ENCODE results near the gene MCM3.

MCM3 gene

DNA sequence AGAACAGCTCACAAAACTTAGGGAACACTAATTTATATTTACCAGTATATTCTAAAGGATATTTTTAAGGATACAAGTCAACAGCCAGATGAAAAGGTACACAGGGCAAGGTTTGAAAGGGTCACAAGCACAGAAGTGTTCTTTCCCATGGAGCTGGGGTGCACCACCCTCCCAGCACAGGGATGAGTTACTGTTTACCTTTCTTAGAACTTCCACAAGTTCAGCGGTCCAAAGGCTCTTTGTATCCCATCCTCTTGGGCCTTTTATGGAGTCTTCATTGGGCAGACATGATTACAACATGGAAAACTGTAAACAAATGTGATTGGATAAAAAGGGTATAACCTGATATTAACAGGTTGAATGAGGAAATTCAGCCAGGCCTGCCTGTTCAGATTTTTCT is 39.1 kb downstream of the MCM3 start:
- DNase-seq: no peak

GRCh38 chr6:52244400-52244799 is 40.1 kb downstream of the MCM3 start, which contains the start of gene IL17F:
TSS of gene IL17F (minus strand) at chr6:52244500. CDS start at chr6:52244429, 71 bp downstream.
- DNase-seq: no peak

- no peak for DNase-seq
Measured at GRCh38 chr6:52243282-52243893, 41.2 kb downstream of the MCM3 start.

- no peak for DNase-seq
Measured at GRCh38 chr6:52241819-52242218, 42.7 kb downstream of the MCM3 start.

DNA sequence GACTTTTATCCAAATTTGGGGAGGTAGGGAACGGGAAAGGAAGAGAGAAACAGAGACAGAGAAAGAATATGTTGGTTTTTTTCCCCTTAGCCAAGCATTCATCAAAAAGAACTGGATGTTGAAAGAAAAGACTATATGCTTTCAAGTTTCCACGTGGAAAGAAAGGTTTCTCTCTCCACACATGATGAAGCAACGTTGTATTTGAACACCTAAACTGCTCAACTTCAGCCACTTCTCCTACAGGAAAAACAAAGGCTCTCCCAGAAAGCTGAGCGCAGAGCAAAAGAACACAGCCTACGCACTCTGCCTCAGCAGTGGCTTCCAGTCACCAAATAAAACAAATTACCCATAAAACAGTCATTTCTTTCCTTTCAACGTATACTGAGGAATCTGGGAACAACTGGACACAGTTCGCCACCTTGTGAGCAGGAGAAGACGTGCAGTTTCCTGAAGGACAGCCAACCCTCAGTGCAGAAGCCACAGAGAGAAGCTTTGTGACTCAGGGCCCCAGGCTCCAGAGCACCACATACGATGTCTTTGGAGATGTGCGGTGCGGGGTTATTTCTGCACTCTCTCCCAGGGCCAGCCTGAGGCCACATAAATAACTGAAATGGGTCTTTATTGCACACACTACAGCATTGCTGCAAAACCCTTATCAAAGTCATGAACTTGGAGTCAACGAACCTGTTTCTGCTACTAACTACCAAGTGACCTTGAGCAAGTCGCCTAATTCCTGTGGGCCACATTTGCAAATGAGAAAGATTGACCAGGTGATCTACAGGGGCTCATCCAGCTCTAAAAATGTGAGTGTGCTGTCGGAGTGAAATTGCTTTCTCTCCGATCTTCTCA is 50.3 kb downstream of the MCM3 start:
- DNase-seq: no peak

DNA sequence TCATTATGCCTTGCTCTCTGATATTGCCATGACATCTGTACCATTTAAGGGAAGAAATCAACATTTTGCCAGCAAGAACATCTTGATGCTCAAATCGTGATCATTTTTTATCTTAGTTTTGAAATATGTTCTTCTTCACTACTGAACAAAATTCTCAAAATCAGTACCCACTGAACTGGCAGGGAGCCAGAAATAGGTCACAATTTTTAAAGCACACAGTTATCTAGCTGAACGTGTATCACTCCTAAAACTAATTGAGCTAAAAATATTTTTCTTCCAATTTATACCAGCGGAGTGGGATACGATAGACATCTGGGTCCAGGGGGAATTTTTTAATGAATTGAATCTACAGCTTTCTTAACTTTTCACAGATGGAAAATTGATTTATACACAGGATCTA is 51.5 kb downstream of the MCM3 start:
- no peak for DNase-seq

DNA sequence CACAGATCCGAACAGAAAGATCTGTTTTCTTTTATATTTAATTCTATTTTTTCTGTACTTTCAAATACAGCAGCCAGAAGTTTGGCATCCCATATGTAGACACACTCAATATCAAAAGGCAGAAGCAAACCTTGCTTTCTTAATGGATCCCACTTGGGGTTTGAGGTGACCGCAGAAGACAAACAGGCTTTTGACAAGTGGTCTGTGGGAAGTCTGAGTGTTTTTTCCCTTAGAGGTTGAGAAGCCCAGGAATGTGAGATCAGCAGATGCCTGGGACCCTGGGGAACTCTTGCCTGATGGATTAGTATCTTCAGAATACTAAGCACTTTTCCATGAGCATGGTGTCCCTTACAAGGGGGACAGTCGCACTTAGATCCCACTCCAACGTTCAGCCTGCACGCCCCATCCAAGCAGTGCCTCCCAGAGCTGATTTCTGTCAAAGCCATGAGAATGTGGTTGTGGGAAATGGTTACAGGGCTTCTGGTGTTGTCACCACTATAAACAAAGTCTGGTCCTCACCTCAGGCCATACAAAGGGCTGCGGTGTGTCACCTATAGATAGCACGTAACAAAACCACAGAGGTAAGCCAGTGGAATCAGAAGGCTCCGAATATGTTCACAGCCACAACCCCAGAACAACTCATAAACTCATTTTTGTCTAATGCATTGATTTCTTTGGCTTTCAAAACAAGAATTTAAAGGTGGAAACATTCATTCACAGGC is 53.0 kb downstream of the MCM3 start:
- no peak for DNase-seq

- no peak for DNase-seq
Measured at GRCh38 chr6:52230685-52231084, 53.9 kb downstream of the MCM3 start.

DNA sequence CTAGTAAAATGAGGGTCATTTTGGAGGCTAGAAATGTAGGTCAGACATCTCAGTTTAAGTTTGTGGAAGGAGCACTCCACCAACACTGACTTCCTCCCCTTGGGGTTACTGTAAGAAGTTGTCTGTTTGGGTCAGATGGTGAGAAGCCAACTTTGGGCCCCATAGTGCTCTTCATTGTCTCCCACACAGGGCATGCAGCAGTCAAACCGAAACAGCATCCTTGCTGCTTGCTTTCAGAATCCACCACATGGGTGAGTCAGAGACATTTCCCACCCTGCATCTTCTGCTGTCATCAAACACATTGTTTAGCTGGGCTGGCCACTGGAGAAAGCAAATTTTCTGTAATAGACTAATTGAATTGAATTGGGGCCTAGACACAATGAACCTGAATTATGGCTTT is 57.0 kb downstream of the MCM3 start:
- DNase-seq: no peak

DNA sequence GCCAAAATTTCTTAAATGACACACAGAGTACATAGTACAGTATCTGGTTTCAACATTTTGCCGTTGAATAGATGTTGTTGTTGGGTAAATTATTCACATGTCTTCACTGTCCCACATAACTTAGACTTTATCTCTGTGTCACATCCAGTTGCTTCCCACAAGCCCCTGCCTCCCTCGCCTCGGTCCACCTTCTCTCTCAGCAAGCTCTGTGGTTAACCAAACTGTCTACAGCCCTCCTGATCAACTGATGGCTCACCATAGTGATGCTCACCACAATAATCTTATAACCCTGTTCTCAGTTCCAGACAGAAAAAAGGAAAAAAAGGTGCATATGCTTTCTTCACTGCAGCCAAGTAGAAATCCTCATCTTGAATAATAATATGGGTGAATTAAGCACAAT is 63.2 kb downstream of the MCM3 start:
- peak in 1 of 2 donors; percentile 11 for DNase-seq

- DNase-seq: no peak
Measured at GRCh38 chr6:52217761-52218160, 66.8 kb downstream of the MCM3 start.

GRCh38 chr6:52216932-52217575 is 67.5 kb downstream of the MCM3 start:
- DNase-seq: no peak

DNA sequence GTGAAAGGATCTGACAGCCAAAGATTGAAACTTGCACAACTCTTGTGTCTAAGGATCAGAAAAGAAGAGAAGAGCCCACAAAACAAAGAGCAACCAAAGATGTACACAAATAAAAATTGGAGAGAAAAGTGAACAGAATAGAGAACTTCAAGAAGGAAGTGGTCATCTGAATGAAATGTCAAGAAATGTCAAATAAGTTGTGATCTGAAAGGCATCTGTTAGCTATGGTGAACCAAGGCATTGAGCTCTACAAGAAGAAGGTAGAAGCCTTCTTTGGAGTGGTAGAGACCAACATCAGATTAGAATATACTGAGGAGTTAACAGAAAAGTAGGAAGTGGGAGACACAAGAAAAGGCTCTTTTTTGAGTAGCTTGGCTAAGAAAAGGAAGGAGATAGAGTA is 68.8 kb downstream of the MCM3 start:
- no peak for DNase-seq
